Right lobe of liver (tissue), 6 donors: ENCODE measurements around the gene NENF. TPM values are rescaled to one million over a fixed set of nuclear protein-coding genes. Genes with fewer than 3 reads are reported as not detected.

Experiments used
- ATAC-seq, 4 donors: fragments of 200-7000 bp; cut with Tn5 transposase; one replicate each; pipeline ENCODE4 v1.9.1; 2020; ENCODE audit warnings: mild to moderate bottlenecking in 4 of 4, moderate library complexity in 4 of 4
- DNase-seq, 3 donors: peaks; one replicate each; pipeline ENCODE4 v3.0.0-alpha.2; 2020
- H3K27ac ChIP-seq, 3 donors: fragments of 200-600 bp; one replicate each; pipeline ENCODE4 v1.8.0; 2022
- H3K27me3 ChIP-seq, 2 donors: fragments of 200-600 bp; one replicate each; pipeline ENCODE4 v1.8.0; 2022
- H3K36me3 ChIP-seq, 4 donors: fragments of 200-600 bp; sonication (generic) in 1 of 4; one replicate each; pipeline versions ENCODE4 v1.5.1 to v1.8.0; 2017 to 2022; ENCODE audit warnings: control low read depth in 1 of 4
- H3K4me1 ChIP-seq, 4 donors: fragments of 200-600 bp; sonication (generic) in 1 of 4; one replicate each; pipeline versions ENCODE4 v1.5.1 to v1.8.0; 2017 to 2022; ENCODE audit warnings: control low read depth in 1 of 4
- H3K4me3 ChIP-seq, 3 donors: fragments of 200-600 bp; one replicate each; pipeline ENCODE4 v1.8.0; 2022
- H3K9me3 ChIP-seq, 4 donors: fragments of 200-600 bp; sonication (generic) in 1 of 4; one replicate each; pipeline versions ENCODE4 v1.5.1 to v1.8.0; 2017 to 2022; ENCODE audit warnings: control low read depth in 1 of 4
- CTCF ChIP-seq, 4 donors: fragments of 200-600 bp in 3 of 4; fragments of 450-650 bp in 1 of 4; IDR thresholded peaks; one replicate each; pipeline versions ENCODE4 v1.5.1 to v1.8.0; 2016 to 2022; ENCODE audit warnings: antibody characterized with exemption in 4 of 4, mild to moderate bottlenecking in 2 of 4
- POLR2A ChIP-seq: fragments of 450-650 bp; IDR thresholded peaks from one replicate; pipeline ENCODE4 v1.6.1; 2017; ENCODE audit warnings: antibody characterized with exemption, mild to moderate bottlenecking
- WGBS: methylation state at CpG from one replicate; pipeline ENCODE4 v1.1.6; 2018; ENCODE audit warnings: low coverage, low lambda C conversion rate; ENCODE audit not compliant: insufficient coverage; ENCODE audit errors: missing lambda C conversion rate; 5-methylcytosine and 5-hydroxymethylcytosine counted together
- intact Hi-C, 2 donors: fragments of 100-400 bp; cut with DNase I; formaldehyde crosslinking; loops; one replicate each; pipeline versions ENCODE4 v1.11.2 to v1.14.1; 2022
- total RNA-seq, 6 experiments: library from RNA; depleted of rRNA in 2 of 6; stranded (reverse); fragments of >200 nt in 2 of 6; fragmentation: NEBNext Ultra II Directional in 3 of 6; extraction: Animal tissue kit (Norgen Biotek cat#: 25700) in 3 of 6; gene quantifications; one replicate each; pipeline versions ENCODE4 v1.1.0 to v1.2.4, GENCODE V29; 2016 to 2023
- donor health status: DM: no; HTN: yes; CAD: no.
- donor health status: DM: no; HTN: no; CAD: no.
- donor health status: DM: no; HTN: no; CAD: no.
- donor health status: DM: no; HTN: yes; CAD: no.
- donor health status: DM: no; HTN: yes; CAD: no.

The NENF gene
- total RNA-seq, 6 experiments from 2014 or later = 23.0 to 49.0 (median 27.9) TPM

DNA sequence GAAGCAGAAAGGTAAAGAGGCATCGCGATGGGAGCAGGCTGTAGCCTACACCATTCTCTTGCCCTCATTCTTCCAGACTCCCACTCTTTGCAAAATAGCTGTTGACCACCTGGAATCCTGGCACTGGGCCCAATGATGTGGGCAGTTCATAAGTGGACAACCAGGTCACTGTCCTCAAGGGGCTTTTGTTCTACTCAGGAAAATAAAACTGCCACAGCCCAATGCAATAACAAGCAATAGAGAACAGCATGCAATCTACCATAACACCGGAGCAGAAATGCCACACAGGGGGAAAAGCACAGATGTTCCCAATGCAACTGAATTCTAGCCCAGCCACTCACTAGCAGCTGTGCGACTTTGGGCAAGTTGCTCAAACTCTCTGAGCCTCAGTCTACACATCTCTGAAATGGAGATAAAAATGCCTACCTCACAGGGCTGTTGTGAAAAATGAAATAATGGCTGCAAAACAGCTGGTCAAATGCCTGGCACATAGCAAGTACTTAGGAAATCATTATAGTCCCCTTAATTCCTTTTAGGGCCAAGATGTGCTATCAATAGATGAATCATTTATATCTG, 56.7 kb downstream of the NENF start:
- no peak for ATAC-seq
- peaks cover 0 to 6% (median 0%) of the 10 kb centered on the region in 4 donors for H3K4me1 ChIP-seq
- H3K4me3 ChIP-seq = no peak overlapping the region
- H3K36me3 ChIP-seq = no peaks in the 10 kb centered on the region
- TF ChIP-seq POLR2A (no peak), CTCF (IDR thresholded peaks at IDR 0.05) (no peak)
- 80% methylated on average over 2 of the region's 4 CpGs for WGBS
- no peaks in the 10 kb centered on the region for H3K9me3 ChIP-seq
- no peaks in the 10 kb centered on the region for H3K27me3 ChIP-seq
- intact Hi-C loops = no loop called here
- no peak for DNase-seq
- peak overlapping the region in 1 of 3 donors; percentile 55 for H3K27ac ChIP-seq

GRCh38 chr1:212490276-212490675, 57.6 kb downstream of the NENF start:
- intact Hi-C loops = no loop called here
- H3K27ac ChIP-seq = no peak overlapping the region
- no peaks in the 10 kb centered on the region for H3K27me3 ChIP-seq
- H3K36me3 ChIP-seq = no peaks in the 10 kb centered on the region
- WGBS = 75% methylated on average over 2 of the region's 2 CpGs
- peaks cover 0 to 6% (median 0%) of the 10 kb centered on the region in 4 donors for H3K4me1 ChIP-seq
- H3K4me3 ChIP-seq = no peak overlapping the region
- H3K9me3 ChIP-seq = no peaks in the 10 kb centered on the region
- TF ChIP-seq POLR2A (no peak), CTCF (IDR thresholded peaks at IDR 0.05) (no peak)
- ATAC-seq (no peak), DNase-seq (no peak)

DNA sequence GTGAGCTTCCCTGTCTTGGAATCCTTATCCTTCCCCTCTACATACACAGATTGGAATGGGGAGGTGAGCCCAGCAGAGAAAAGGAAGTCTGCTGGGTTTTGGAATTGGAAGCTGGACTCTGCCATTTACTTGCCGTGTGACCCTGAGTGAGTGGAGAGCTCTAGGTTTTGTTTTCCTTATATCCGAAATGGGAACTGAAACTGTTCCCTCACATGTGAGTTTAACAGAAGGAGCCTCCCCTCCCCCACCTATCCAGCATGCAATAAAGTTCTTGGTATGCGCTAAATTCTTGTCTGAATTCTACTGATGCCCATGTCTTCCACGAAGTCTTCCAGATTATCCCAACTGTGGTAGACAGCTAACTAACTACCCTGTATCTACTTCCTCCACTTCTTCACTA, 58.7 kb downstream of the NENF start:
- WGBS = 76% methylated on average over 4 of the region's 4 CpGs
- Histone ChIP-seq H3K9me3 (no peaks in the 10 kb centered on the region), H3K4me3 (no peak overlapping the region), H3K4me1 (peaks cover 0 to 6% (median 0%) of the 10 kb centered on the region in 4 donors), H3K36me3 (no peaks in the 10 kb centered on the region), H3K27me3 (no peaks in the 10 kb centered on the region), H3K27ac (no peak overlapping the region)
- ATAC-seq (peak in 1 of 4 donors; percentile 20), DNase-seq (no peak)
- no peak for TF ChIP-seq CTCF (IDR thresholded peaks at IDR 0.05)
- TF ChIP-seq POLR2A = no peak
- intact Hi-C loops = no loop called here

Other genes starting within 250 kb of the NENF start
- gene PPP2R5A, start 147.5 kb upstream of the NENF start, total RNA-seq = 10 to 100 TPM; 28.5 to 57.2 (median 33.3) TPM
- gene PACC1, start 18.0 kb upstream of the NENF start, total RNA-seq = 1 to 10 TPM in 5 of 6 experiments, under 1 TPM in 1; 0.88 to 3.3 (median 1.7) TPM
- 10 to 100 TPM in 5 of 6 experiments, 1 to 10 TPM in 1; 3.7 to 77.2 (median 15.1) TPM for gene ATF3, start 175.8 kb downstream of the NENF start, total RNA-seq